Naive thymus-derived CD8-positive, alpha-beta T cell (primary cell): ENCODE results near the gene ZNF12. TPM values are rescaled to one million over a fixed set of nuclear protein-coding genes. Genes with fewer than 3 reads are reported as not detected.
"Not testable (repeated sequence)": the region's sequence is repeated elsewhere in the genome, so short reads cannot be mapped to it uniquely, and the experiment has no call there.

ENCODE experiments used
- ATAC-seq, 2 donors: fragments of 150-1000 bp; cut with Tn5 transposase in 1 of 2; sonication (Bioruptor Pico), chemical (Tn5 transposase) in 1 of 2; 1 replicate in 1 of 2; 2 replicates in 1 of 2; pipeline ENCODE4 v1.10.0; 2021; ENCODE audit warnings: mild to moderate bottlenecking in 2 of 2, moderate library complexity in 2 of 2
- POLR2A ChIA-PET: fragments of 350-600 bp; sonication (Branson Sonifier 250); formaldehyde crosslinking; loops from one replicate; lab custom pipeline; 2021; ENCODE audit warnings: antibody characterized with exemption; lab: Charles Lee
- DNase-seq, 10 donors: peaks; one replicate each; pipeline versions ENCODE4 v3.0.0 to v3.0.0-alpha.2; 2020 to 2022
- H3K27ac Mint-ChIP-seq, 10 donors: one replicate each; pipeline ENCODE4 v1.8.0; 2020 to 2022; ENCODE audit warnings: mild to moderate bottlenecking in 10 of 10, mixed read lengths in 10 of 10, moderate library complexity in 4 of 10, inconsistent platforms in 1 of 10
- H3K27me3 Mint-ChIP-seq, 5 donors: one replicate each; pipeline ENCODE4 v1.8.0; 2021 to 2022; ENCODE audit warnings: mixed read lengths in 5 of 5
- H3K36me3 Mint-ChIP-seq, 3 donors: one replicate each; pipeline ENCODE4 v1.8.0; 2020 to 2022; ENCODE audit warnings: mixed read lengths in 3 of 3, mild to moderate bottlenecking in 2 of 3, inconsistent platforms in 1 of 3
- H3K4me1 Mint-ChIP-seq, 4 donors: one replicate each; pipeline ENCODE4 v1.8.0; 2021 to 2022; ENCODE audit warnings: mixed read lengths in 4 of 4
- H3K4me3 Mint-ChIP-seq, 10 donors: one replicate each; pipeline ENCODE4 v1.8.0; 2020 to 2022; ENCODE audit warnings: mild to moderate bottlenecking in 10 of 10, mixed read lengths in 10 of 10, moderate library complexity in 6 of 10, inconsistent platforms in 1 of 10
- H3K9me3 Mint-ChIP-seq, 9 donors: one replicate each; pipeline ENCODE4 v1.8.0; 2020 to 2022; ENCODE audit warnings: mixed read lengths in 9 of 9, mild to moderate bottlenecking in 3 of 9, inconsistent platforms in 1 of 9, moderate library complexity in 1 of 9
- polyA plus RNA-seq, 3 donors: library from polyadenylated mRNA; unstranded; fragments of 300-500 nt; fragmentation: Illumina TruSeq; gene quantifications; one replicate each; pipeline ENCODE4 v1.2.3, GENCODE V29; 2021
- total RNA-seq, 8 experiments: library from RNA in 2 of 8; stranded (reverse) in 2 of 8; gene quantifications; one replicate each; pipeline ENCODE4 v1.2.3 and lab custom pipeline; 2021 to 2026

ZNF12 gene
- total RNA-seq (10 to 100 TPM; 45.5 to 49.7 TPM), polyA plus RNA-seq (10 to 100 TPM; 19.9 to 23.0 (median 21.5) TPM), total RNA-seq (lab: John Stamatoyannopoulos, UW) (34.5 to 96.5 (median 57.0) reads per million in 6 experiments)

GRCh38 chr7:6706666-6707407 is at the start of gene ZNF12:
TSS of gene ZNF12 (minus strand) at chr7:6706947. CDS start at chr7:6705173, 1,774 bp downstream.
- POLR2A ChIA-PET = interaction anchor here (0.6 to 1.1 kb wide), 2 partner anchors 22 to 362 kb away, joined by 3 read pairs; no protein-coding TSS in a partner anchor
- Mint-ChIP-seq H3K36me3 (peaks cover 21 to 28% (median 23%) of the 10 kb centered on the region in 3 donors), H3K9me3 (peaks cover 0 to 21% (median 9%) of the 10 kb centered on the region in 9 donors), H3K4me3 (peak within 1 kb of the TSS; percentile 90 to 98 (median 94)), H3K27me3 (peaks cover 0 to 10% (median 0%) of the 10 kb centered on the region in 5 donors), H3K4me1 (peaks cover 29 to 49% (median 40%) of the 10 kb centered on the region in 4 donors), H3K27ac (peak within 1 kb of the TSS; percentile 84 to 97 (median 93))
- ATAC-seq (peak; percentile 85 to 87), DNase-seq (peak; percentile 88 to 97 (median 92))

- ATAC-seq, H3K27me3 Mint-ChIP-seq, H3K4me1 Mint-ChIP-seq, H3K27ac Mint-ChIP-seq, DNase-seq, H3K36me3 Mint-ChIP-seq, H3K4me3 Mint-ChIP-seq, H3K9me3 Mint-ChIP-seq, POLR2A ChIA-PET: not testable (repeated sequence)
These were observed 47.2 kb upstream of the ZNF12 start, which contains the start of gene RSPH10B2 for GRCh38 chr7:6753964-6754363. TSS of gene RSPH10B2 (plus strand) at chr7:6754103. CDS start at chr7:6757678, 3,575 bp downstream.

- H3K27ac Mint-ChIP-seq = peak overlapping the region in 1 of 10 donors; percentile 72
- H3K4me1 Mint-ChIP-seq, DNase-seq, H3K4me3 Mint-ChIP-seq, H3K27me3 Mint-ChIP-seq, POLR2A ChIA-PET, ATAC-seq, H3K9me3 Mint-ChIP-seq: not testable (repeated sequence)
- peaks cover 0 to 19% (median 0%) of the 10 kb centered on the region in 3 donors for H3K36me3 Mint-ChIP-seq
These were observed 43.4 kb upstream of the ZNF12 start for GRCh38 chr7:6750173-6750572.

- DNase-seq, H3K27ac Mint-ChIP-seq, H3K9me3 Mint-ChIP-seq, ATAC-seq, POLR2A ChIA-PET, H3K4me1 Mint-ChIP-seq, H3K4me3 Mint-ChIP-seq, H3K27me3 Mint-ChIP-seq: not testable (repeated sequence)
- H3K36me3 Mint-ChIP-seq = peaks cover 0 to 25% (median 0%) of the 10 kb centered on the region in 3 donors
These were observed 42.6 kb upstream of the ZNF12 start for GRCh38 chr7:6749335-6749734.

GRCh38 chr7:6744410-6745100 is 37.8 kb upstream of the ZNF12 start:
- H3K27ac Mint-ChIP-seq = peak overlapping the region in 3 of 10 donors; percentile 5 to 50 (median 35)
- ATAC-seq, H3K9me3 Mint-ChIP-seq, H3K4me3 Mint-ChIP-seq, H3K4me1 Mint-ChIP-seq, H3K27me3 Mint-ChIP-seq, DNase-seq, POLR2A ChIA-PET: not testable (repeated sequence)
- peaks cover 0 to 44% (median 4%) of the 10 kb centered on the region in 3 donors for H3K36me3 Mint-ChIP-seq

- H3K36me3 Mint-ChIP-seq = peaks cover 0 to 76% (median 12%) of the 10 kb centered on the region in 3 donors
These were observed 31.7 kb upstream of the ZNF12 start for GRCh38 chr7:6738415-6738814.

GRCh38 chr7:6730343-6730633 is 23.5 kb upstream of the ZNF12 start:
- Mint-ChIP-seq H3K36me3 (peaks cover 0 to 35% (median 12%) of the 10 kb centered on the region in 3 donors), H3K27me3 (no peaks in the 10 kb centered on the region), H3K4me3 (peak overlapping the region; percentile 87 to 95 (median 92)), H3K9me3 (peaks cover 0 to 2% (median 0%) of the 10 kb centered on the region in 9 donors), H3K27ac (peak overlapping the region; percentile 60 to 95 (median 90)), H3K4me1 (peaks cover 13 to 37% (median 34%) of the 10 kb centered on the region in 4 donors)
- no peak for ATAC-seq
- DNase-seq = no peak
- POLR2A ChIA-PET = no interaction called here

More at GRCh38 chr7:6738415-6738814, 31.7 kb upstream of the ZNF12 start:
- H3K27ac Mint-ChIP-seq, H3K27me3 Mint-ChIP-seq, H3K4me3 Mint-ChIP-seq, ATAC-seq, DNase-seq, POLR2A ChIA-PET, H3K9me3 Mint-ChIP-seq: not testable (repeated sequence)
- peaks cover 0 to 26% (median 3%) of the 10 kb centered on the region in 4 donors for H3K4me1 Mint-ChIP-seq

- POLR2A ChIA-PET = interaction anchor here (1.4 kb wide), 1 partner anchor 22 kb away, joined by 3 read pairs; the partner anchor contains the start of gene ZNF12
- ATAC-seq = peak; percentile 93 to 97
- H3K27ac Mint-ChIP-seq = peak overlapping the region; percentile 85 to 95 (median 92)
These were observed 23.0 kb upstream of the ZNF12 start for GRCh38 chr7:6729492-6730342.

GRCh38 chr7:6728893-6729491 is 22.2 kb upstream of the ZNF12 start:
- not testable (repeated sequence) for ATAC-seq, H3K9me3 Mint-ChIP-seq, DNase-seq, H3K27me3 Mint-ChIP-seq
- peak overlapping the region; percentile 85 to 94 (median 92) for H3K27ac Mint-ChIP-seq
- H3K36me3 Mint-ChIP-seq = peaks cover 0 to 22% (median 11%) of the 10 kb centered on the region in 3 donors
- POLR2A ChIA-PET = interaction anchor here (1.4 kb wide), 1 partner anchor 22 kb away, joined by 3 read pairs; the partner anchor contains the start of gene ZNF12
- peaks cover 13 to 41% (median 32%) of the 10 kb centered on the region in 4 donors for H3K4me1 Mint-ChIP-seq
- H3K4me3 Mint-ChIP-seq = peak overlapping the region; percentile 87 to 95 (median 92)

More at GRCh38 chr7:6729492-6730342, 23.0 kb upstream of the ZNF12 start:
- peaks cover 0 to 2% (median 0%) of the 10 kb centered on the region in 9 donors for H3K9me3 Mint-ChIP-seq
- DNase-seq = peak; percentile 63 to 91 (median 78)
- H3K4me1 Mint-ChIP-seq = peaks cover 13 to 41% (median 32%) of the 10 kb centered on the region in 4 donors
- peak overlapping the region; percentile 87 to 95 (median 92) for H3K4me3 Mint-ChIP-seq
- H3K36me3 Mint-ChIP-seq = peaks cover 0 to 29% (median 12%) of the 10 kb centered on the region in 3 donors
- no peaks in the 10 kb centered on the region for H3K27me3 Mint-ChIP-seq

- POLR2A ChIA-PET = interaction anchor here (0.7 kb wide), 1 partner anchor 115 kb away, joined by 4 read pairs; no protein-coding TSS in a partner anchor
- DNase-seq = no peak
- H3K27ac Mint-ChIP-seq = peak overlapping the region in 2 of 10 donors; percentile 34 to 63
- ATAC-seq = no peak
- peaks cover 0 to 2% (median 0%) of the 10 kb centered on the region in 9 donors for H3K9me3 Mint-ChIP-seq
- H3K36me3 Mint-ChIP-seq = peaks cover 0 to 9% (median 5%) of the 10 kb centered on the region in 3 donors
- H3K4me1 Mint-ChIP-seq = peaks cover 12 to 32% (median 27%) of the 10 kb centered on the region in 4 donors
- H3K27me3 Mint-ChIP-seq = peaks cover 0 to 3% (median 2%) of the 10 kb centered on the region in 5 donors
- no peak overlapping the region for H3K4me3 Mint-ChIP-seq
These were observed 20.9 kb upstream of the ZNF12 start for GRCh38 chr7:6727663-6728062.

GRCh38 chr7:6726341-6726740 is 19.6 kb upstream of the ZNF12 start:
- POLR2A ChIA-PET, ATAC-seq, H3K9me3 Mint-ChIP-seq, H3K36me3 Mint-ChIP-seq, H3K27ac Mint-ChIP-seq, DNase-seq, H3K4me3 Mint-ChIP-seq: not testable (repeated sequence)
- H3K4me1 Mint-ChIP-seq = peaks cover 9 to 25% (median 17%) of the 10 kb centered on the region in 4 donors
- H3K27me3 Mint-ChIP-seq = peaks cover 0 to 14% (median 7%) of the 10 kb centered on the region in 5 donors
